Activated naive CD4-positive, alpha-beta T cell treated with anti-CD3 and anti-CD28 coated beads, Interleukin-2, amount 50 U/mL, for 24 hours (primary cell): ENCODE results near the gene ZFP82.

Source experiments
- H3K27ac Mint-ChIP-seq: one replicate; pipeline ENCODE4 v1.8.0; 2021; ENCODE audit warnings: mild to moderate bottlenecking, mixed read lengths
- H3K27me3 Mint-ChIP-seq: one replicate; pipeline ENCODE4 v1.8.0; 2021; ENCODE audit warnings: mixed read lengths
- H3K36me3 Mint-ChIP-seq: one replicate; pipeline ENCODE4 v1.8.0; 2021; ENCODE audit warnings: mixed read lengths
- H3K4me1 Mint-ChIP-seq: one replicate; pipeline ENCODE4 v1.8.0; 2021; ENCODE audit warnings: mixed read lengths
- H3K4me3 Mint-ChIP-seq: one replicate; pipeline ENCODE4 v1.8.0; 2021; ENCODE audit warnings: mild to moderate bottlenecking, mixed read lengths
- H3K9me3 Mint-ChIP-seq: one replicate; pipeline ENCODE4 v1.8.0; 2021; ENCODE audit warnings: mixed read lengths

ZFP82 gene

GRCh38 chr19:36392916-36393673 is 25.3 kb downstream of the ZFP82 start:
- Mint-ChIP-seq H3K27ac (no peak overlapping the region), H3K4me3 (no peak overlapping the region), H3K36me3 (peaks cover 55% of the 10 kb centered on the region), H3K9me3 (peaks cover 20% of the 10 kb centered on the region), H3K4me1 (no peaks in the 10 kb centered on the region), H3K27me3 (no peaks in the 10 kb centered on the region)

- H3K27ac Mint-ChIP-seq, result no peak overlapping the region
- H3K4me3 Mint-ChIP-seq, result peak overlapping the region; percentile 88
- peaks cover 5% of the 10 kb centered on the region for H3K9me3 Mint-ChIP-seq
- H3K4me1 Mint-ChIP-seq, result peaks cover 21% of the 10 kb centered on the region
- H3K36me3 Mint-ChIP-seq, result peaks cover 15% of the 10 kb centered on the region
- H3K27me3 Mint-ChIP-seq, result no peaks in the 10 kb centered on the region
Observed at GRCh38 chr19:36379510-36379819, 39.0 kb downstream of the ZFP82 start.

GRCh38 chr19:36378625-36379509 is 39.6 kb downstream of the ZFP82 start, which contains the start of gene ZFP14:
ZFP14 (minus strand) TSS chr19:36379201; CDS start chr19:36367892, 11,309 bp downstream.
- H3K4me3 Mint-ChIP-seq, result peak within 1 kb of the TSS; percentile 88
- H3K27ac Mint-ChIP-seq, result peak within 1 kb of the TSS; percentile 87
- no peaks in the 10 kb centered on the region for H3K27me3 Mint-ChIP-seq

GRCh38 chr19:36377541-36378178 is 40.8 kb downstream of the ZFP82 start:
- Mint-ChIP-seq H3K4me1 (peaks cover 21% of the 10 kb centered on the region), H3K36me3 (peaks cover 16% of the 10 kb centered on the region), H3K27ac (peak overlapping the region; percentile 87), H3K4me3 (peak overlapping the region; percentile 88), H3K9me3 (no peaks in the 10 kb centered on the region), H3K27me3 (no peaks in the 10 kb centered on the region)

More at GRCh38 chr19:36378625-36379509, 39.6 kb downstream of the ZFP82 start, which contains the start of gene ZFP14:
- Mint-ChIP-seq H3K9me3 (peaks cover 4% of the 10 kb centered on the region), H3K4me1 (peaks cover 21% of the 10 kb centered on the region), H3K36me3 (peaks cover 15% of the 10 kb centered on the region)

GRCh38 chr19:36373638-36374156 is 44.7 kb downstream of the ZFP82 start:
- peaks cover 43% of the 10 kb centered on the region for H3K36me3 Mint-ChIP-seq
- H3K4me1 Mint-ChIP-seq, result peaks cover 24% of the 10 kb centered on the region
- H3K9me3 Mint-ChIP-seq, result no peaks in the 10 kb centered on the region
- no peaks in the 10 kb centered on the region for H3K27me3 Mint-ChIP-seq
- no peak overlapping the region for H3K4me3 Mint-ChIP-seq
- no peak overlapping the region for H3K27ac Mint-ChIP-seq

- Mint-ChIP-seq H3K27me3 (no peaks in the 10 kb centered on the region), H3K36me3 (peaks cover 52% of the 10 kb centered on the region), H3K9me3 (no peaks in the 10 kb centered on the region), H3K27ac (no peak overlapping the region), H3K4me3 (no peak overlapping the region), H3K4me1 (peaks cover 7% of the 10 kb centered on the region)
Observed at GRCh38 chr19:36371886-36372285, 46.6 kb downstream of the ZFP82 start.

GRCh38 chr19:36363845-36364244 is 54.6 kb downstream of the ZFP82 start:
- H3K4me3 Mint-ChIP-seq, result no peak overlapping the region
- H3K27ac Mint-ChIP-seq, result no peak overlapping the region
- H3K36me3 Mint-ChIP-seq, result peaks cover 78% of the 10 kb centered on the region
- H3K27me3 Mint-ChIP-seq, result no peaks in the 10 kb centered on the region
- peaks cover 7% of the 10 kb centered on the region for H3K9me3 Mint-ChIP-seq
- H3K4me1 Mint-ChIP-seq, result no peaks in the 10 kb centered on the region
